Hippocampal formation (tissue), 2 donors: ENCODE measurements around the gene ZFAND3.

ENCODE experiments used
- DNase-seq, 2 donors: peaks; one replicate each; lab custom pipeline; 2025; lab: John Stamatoyannopoulos, UW

The ZFAND3 gene

GRCh38 chr6:37827603-37828265 is 8.2 kb downstream of the ZFAND3 start:
- DNase-seq: no peak

GRCh38 chr6:37830225-37830624 is 10.7 kb downstream of the ZFAND3 start:
- DNase-seq: no peak

GRCh38 chr6:37831457-37831856 is 11.9 kb downstream of the ZFAND3 start:
- no peak for DNase-seq

- DNase-seq: no peak
These were observed 16.4 kb downstream of the ZFAND3 start for GRCh38 chr6:37835923-37836322.

- no peak for DNase-seq
These were observed 18.8 kb downstream of the ZFAND3 start for GRCh38 chr6:37838219-37838921.

- no peak for DNase-seq
These were observed 20.8 kb downstream of the ZFAND3 start for GRCh38 chr6:37840143-37840939.

- DNase-seq: no peak
These were observed 21.4 kb downstream of the ZFAND3 start for GRCh38 chr6:37840940-37841300.

- no peak for DNase-seq
These were observed 25.7 kb downstream of the ZFAND3 start for GRCh38 chr6:37845026-37845911.

GRCh38 chr6:37845930-37846329 is 26.4 kb downstream of the ZFAND3 start:
- DNase-seq: no peak

GRCh38 chr6:37847704-37848103 is 28.2 kb downstream of the ZFAND3 start:
- no peak for DNase-seq

GRCh38 chr6:37848371-37848770 is 28.8 kb downstream of the ZFAND3 start:
- DNase-seq: no peak

- no peak for DNase-seq
These were observed 30.7 kb downstream of the ZFAND3 start for GRCh38 chr6:37850260-37850659.

- DNase-seq: no peak
These were observed 31.3 kb downstream of the ZFAND3 start for GRCh38 chr6:37850728-37851285.

GRCh38 chr6:37851997-37852524 is 32.5 kb downstream of the ZFAND3 start:
- DNase-seq: no peak

GRCh38 chr6:37856285-37856684 is 36.8 kb downstream of the ZFAND3 start:
- no peak for DNase-seq

GRCh38 chr6:37858363-37858762 is 38.8 kb downstream of the ZFAND3 start:
- DNase-seq: no peak

- peak in 1 of 2 donors; percentile 7 for DNase-seq
These were observed 40.8 kb downstream of the ZFAND3 start for GRCh38 chr6:37860226-37860839.

GRCh38 chr6:37861452-37861851 is 41.9 kb downstream of the ZFAND3 start:
- no peak for DNase-seq

- DNase-seq: no peak
These were observed 42.9 kb downstream of the ZFAND3 start for GRCh38 chr6:37862430-37862829.

- DNase-seq: no peak
These were observed 43.5 kb downstream of the ZFAND3 start for GRCh38 chr6:37862992-37863391.

- no peak for DNase-seq
These were observed 44.7 kb downstream of the ZFAND3 start for GRCh38 chr6:37864250-37864649.
